ENCODE measurements around the gene HS2ST1.

DNA sequence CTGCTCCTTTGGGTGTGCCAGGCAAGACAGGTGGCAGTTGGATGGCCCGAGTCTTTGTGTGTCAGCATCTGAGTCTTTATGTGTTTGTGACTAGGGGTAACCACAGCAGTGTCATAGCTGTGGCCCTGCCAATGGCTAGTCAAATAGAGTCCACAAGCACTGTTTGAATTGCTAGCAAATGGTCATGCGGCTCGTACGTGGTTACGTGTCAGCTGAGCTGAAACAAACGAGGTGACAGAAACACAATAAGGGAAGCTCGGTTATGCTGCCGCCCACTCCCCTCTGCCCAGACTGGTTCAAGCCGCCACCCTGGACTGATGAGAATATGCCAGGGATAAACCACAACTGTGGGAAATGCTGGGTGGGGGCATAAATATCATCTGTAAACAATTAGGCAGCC, 239.9 kb downstream of the HS2ST1 start:
- TF ChIP-seq EP300 (IDR thresholded peaks at IDR 0.05) (no peak), CTCF (IDR thresholded peaks at IDR 0.05) (no peak), POLR2A (IDR thresholded peaks at IDR 0.05) (no peak)
